ENCODE data around the gene AGPAT2.

Gene AGPAT2

GRCh38 chr9:136713550-136713949, 26.3 kb upstream of the AGPAT2 start:
- TF ChIP-seq GATA2 (IDR thresholded peaks at IDR 0.05; ENCODE audit: low read depth, low read length) (no peak), GATA3 (IDR thresholded peaks at IDR 0.05; ENCODE audit: low read depth, low read length) (no peak)

GRCh38 chr9:136712690-136713544, 25.7 kb upstream of the AGPAT2 start:
- TF ChIP-seq GATA2 (IDR thresholded peaks at IDR 0.05; ENCODE audit: low read depth, low read length), result no peak
- TF ChIP-seq GATA3 (IDR thresholded peaks at IDR 0.05; ENCODE audit: low read depth, low read length), result no peak

DNA sequence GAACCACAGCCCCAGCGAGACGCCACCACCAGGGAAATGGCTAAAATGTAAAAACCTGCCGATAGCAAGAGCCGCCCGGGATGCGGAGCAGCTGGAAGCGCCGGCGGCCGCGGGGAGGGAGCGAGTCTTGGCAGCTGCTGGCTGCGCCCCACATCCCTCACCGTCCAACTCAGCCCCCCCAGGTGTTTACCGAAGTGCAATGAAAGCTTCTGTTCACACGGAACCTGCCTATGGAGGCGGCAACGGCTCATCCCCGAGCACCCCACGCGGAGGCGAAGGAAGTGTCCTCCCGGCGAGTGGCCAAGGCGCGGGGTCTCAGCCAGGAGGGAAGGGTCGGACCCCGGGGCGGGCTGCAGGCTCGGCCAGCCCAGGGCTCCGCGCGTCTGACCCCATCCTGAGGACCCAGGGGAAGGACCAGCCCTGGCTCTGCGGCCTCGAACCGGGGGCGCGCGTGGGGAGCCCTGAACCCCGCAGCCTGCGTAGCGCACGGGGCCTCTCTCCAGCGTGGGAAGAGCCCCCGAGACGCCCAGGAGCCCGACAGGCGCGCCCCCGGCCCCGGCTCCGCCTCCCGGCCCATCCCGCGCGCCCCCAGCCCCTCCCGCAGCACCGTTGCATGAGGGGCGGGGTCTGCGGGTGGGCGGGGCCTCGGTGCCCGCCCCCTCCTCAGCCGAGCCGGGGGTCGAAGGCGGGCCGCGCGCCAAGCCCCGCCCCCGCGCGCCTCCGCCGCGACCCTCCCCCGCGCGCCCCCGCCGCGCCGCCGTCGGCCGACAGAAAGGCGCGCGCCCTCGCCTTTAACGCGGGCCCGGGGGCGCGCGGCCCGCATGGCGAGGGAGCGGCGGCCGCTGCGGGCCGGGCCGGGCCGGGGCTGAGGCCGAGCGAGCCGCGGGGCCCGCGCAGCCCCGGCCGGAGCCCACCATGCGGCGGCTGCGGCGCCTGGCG, 24.8 kb upstream of the AGPAT2 start, which contains the start of gene DIPK1B:
DIPK1B (plus strand) TSS at position 822 of the 939 bp plus-strand sequence; CDS start at position 916, 94 bp downstream.
- no peak for TF ChIP-seq GATA3 (IDR thresholded peaks at IDR 0.05; ENCODE audit: low read depth, low read length)
- TF ChIP-seq GATA2 (IDR thresholded peaks at IDR 0.05; ENCODE audit: low read depth, low read length), result no peak

DNA sequence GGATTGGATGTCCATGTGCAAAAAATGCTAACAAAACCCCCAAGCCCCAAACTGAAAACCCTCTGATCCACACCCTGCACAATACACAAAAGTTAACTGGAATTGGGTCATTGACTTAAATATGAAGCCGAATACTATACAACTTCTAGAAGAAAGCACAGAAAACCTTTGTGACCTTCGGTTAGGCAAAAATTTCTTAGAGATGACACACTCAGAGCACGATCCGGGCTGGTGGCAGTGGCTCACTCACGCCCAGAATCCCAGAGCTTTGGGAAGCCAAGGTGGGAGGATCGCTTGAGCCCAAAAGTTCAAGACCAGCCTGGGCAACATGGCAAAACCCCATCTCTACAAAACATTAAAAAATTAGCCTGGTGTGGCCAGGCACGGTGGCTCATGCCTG, 23.3 kb upstream of the AGPAT2 start:
- TF ChIP-seq GATA2 (IDR thresholded peaks at IDR 0.05; ENCODE audit: low read depth, low read length), result no peak
- TF ChIP-seq GATA3 (IDR thresholded peaks at IDR 0.05; ENCODE audit: low read depth, low read length), result no peak

DNA sequence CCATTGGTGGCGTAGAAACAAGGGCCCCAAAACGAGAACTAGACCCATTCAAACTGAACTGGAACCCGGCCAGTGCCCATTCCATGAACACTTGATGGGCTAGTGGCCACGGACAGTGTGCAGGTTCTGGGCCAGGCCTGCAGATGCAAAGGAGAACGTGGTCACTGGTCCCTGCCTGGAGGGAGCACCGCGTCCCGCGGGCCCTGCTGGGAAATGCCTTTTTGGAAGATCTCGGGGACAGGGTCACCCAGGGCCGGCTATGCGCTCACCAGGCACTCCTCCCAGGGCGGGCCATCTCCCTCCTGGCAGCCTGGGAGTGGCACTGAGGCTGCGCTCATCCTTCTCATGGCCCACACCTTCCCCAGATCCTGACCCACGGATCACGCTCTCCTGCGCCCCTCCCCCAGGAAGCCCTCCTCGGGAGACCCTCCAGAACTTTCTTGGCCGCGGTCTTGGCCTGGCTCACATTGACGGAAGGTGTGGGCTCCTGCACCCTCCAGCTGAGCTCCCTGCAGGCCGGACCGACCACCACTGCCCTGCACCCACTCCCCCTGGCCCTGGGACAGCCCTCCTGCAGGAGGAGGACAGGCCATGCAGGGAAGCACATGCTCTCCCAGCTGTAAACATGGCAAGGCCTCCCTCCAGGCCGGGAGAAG, 22.3 kb upstream of the AGPAT2 start:
- TF ChIP-seq GATA2 (IDR thresholded peaks at IDR 0.05; ENCODE audit: low read depth, low read length) (no peak), GATA3 (IDR thresholded peaks at IDR 0.05; ENCODE audit: low read depth, low read length) (no peak)

GRCh38 chr9:136707849-136708517, 20.7 kb upstream of the AGPAT2 start:
- no peak for TF ChIP-seq GATA2 (IDR thresholded peaks at IDR 0.05; ENCODE audit: low read depth, low read length)
- TF ChIP-seq GATA3 (IDR thresholded peaks at IDR 0.05; ENCODE audit: low read depth, low read length), result no peak

DNA sequence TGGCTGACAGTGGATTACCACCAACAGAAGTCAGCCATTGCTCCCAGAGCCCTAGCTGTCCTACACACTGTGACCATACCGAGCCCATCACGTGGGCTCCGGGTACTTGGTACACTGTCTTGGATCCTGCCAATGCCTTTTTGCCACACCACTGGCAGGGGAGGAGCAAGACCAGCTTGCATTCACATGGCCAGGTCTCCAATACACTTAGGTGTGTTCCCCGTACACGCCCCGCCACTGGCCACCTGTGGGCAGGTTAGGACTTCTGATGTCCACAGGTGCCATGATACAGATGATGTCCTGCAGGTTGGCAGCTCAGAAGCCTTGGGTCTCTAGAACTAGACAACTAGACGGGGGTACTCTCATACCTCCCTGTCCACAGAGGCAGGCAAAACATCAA, 19.8 kb upstream of the AGPAT2 start:
- TF ChIP-seq GATA2 (IDR thresholded peaks at IDR 0.05; ENCODE audit: low read depth, low read length) (no peak), GATA3 (IDR thresholded peaks at IDR 0.05; ENCODE audit: low read depth, low read length) (no peak)

- TF ChIP-seq GATA3 (IDR thresholded peaks at IDR 0.05; ENCODE audit: low read depth, low read length), result no peak
- TF ChIP-seq GATA2 (IDR thresholded peaks at IDR 0.05; ENCODE audit: low read depth, low read length), result no peak
Measured at GRCh38 chr9:136705564-136705963, 18.3 kb upstream of the AGPAT2 start.

DNA sequence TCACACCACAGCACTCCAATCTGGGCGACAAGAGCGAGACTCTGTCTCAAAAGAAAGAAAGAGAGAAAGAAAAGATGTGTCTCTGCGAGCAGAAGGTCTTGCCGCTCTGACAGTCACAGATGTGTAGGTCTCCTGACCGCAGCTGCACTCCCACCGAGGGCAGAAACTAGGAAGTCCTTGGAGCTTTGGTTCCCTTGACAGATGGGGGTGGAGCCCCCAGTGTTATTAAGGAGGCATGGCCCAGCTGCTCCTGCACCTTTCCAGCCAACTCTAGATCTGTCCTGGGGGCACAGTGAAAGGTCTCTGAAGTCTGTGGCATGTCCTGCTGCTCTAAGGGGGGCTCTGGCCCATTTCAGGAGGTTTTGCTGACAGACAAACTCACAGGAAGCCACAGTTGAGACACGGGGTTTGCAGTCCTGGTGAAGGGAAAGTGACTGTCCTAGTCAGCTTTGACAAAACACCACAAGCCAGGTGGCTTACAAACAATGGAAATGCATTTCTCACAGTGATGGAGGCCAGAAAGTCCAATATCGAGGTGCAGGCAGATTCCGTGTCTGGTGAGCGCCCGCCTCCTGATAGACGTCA, 16.1 kb upstream of the AGPAT2 start:
- TF ChIP-seq GATA3 (IDR thresholded peaks at IDR 0.05; ENCODE audit: low read depth, low read length) (no peak), GATA2 (IDR thresholded peaks at IDR 0.05; ENCODE audit: low read depth, low read length) (no peak)

DNA sequence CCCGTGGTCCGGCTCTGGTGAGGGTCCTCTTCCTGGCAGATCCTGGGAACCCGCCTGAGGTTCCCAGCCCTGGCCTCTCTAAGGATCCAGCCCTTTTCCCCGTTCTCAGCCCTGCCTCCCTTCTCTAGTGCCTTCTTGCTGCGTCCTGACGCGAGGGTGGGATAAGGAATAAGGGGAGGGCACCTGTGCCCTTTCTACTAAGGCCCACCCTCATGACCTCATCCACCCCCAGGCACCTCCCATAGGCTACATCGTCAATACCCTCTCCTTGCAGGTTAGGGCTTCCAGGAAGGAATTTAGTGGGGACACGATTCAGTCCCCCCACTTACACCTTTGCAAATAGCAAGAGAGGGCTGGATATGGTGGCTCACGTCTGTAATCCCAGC, 14.4 kb upstream of the AGPAT2 start:
- TF ChIP-seq GATA3 (IDR thresholded peaks at IDR 0.05; ENCODE audit: low read depth, low read length) (no peak), GATA2 (IDR thresholded peaks at IDR 0.05; ENCODE audit: low read depth, low read length) (no peak)

DNA sequence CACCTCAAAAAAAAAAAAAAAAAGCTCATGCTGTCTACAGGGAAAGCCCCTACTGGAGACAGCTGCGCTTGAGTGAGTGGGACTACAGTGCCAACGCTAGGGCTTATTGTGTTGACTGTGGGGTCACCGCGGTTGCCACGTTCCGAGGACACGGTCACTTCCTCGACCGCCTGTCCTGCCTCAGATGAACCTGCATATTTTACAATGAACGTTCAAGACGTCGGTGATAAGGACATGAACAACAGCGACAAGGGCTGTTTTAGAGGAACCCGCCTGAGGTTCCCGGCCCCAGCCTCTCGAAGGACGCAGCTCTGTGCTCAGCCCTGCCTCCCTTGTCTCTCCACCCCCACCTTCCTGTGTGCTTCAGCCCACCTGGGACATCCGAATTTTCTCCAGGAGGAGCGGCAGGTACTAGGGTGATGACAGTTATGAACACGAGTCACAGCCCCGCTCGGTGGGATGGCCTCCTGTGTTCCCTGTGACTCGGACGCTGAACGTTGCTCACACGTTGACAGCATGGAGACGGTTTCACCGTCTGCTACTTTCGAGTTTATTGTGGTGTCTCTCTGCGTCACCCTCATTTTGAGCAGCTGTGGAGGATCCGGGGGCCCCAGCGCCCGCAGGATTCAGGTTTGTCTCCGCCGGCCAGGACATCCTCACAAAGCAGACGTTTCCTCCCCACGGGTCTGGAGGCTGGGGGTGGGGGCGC, 13.9 kb upstream of the AGPAT2 start:
- no peak for TF ChIP-seq GATA3 (IDR thresholded peaks at IDR 0.05; ENCODE audit: low read depth, low read length)
- TF ChIP-seq GATA2 (IDR thresholded peaks at IDR 0.05; ENCODE audit: low read depth, low read length), result no peak

- TF ChIP-seq GATA3 (IDR thresholded peaks at IDR 0.05; ENCODE audit: low read depth, low read length), result no peak
- TF ChIP-seq GATA2 (IDR thresholded peaks at IDR 0.05; ENCODE audit: low read depth, low read length), result no peak
Measured at GRCh38 chr9:136700304-136700703, 13.0 kb upstream of the AGPAT2 start.

Measured in SH-SY5Y (cell line).